Measurements from ENCODE around the gene CUX1.

Gene CUX1

DNA sequence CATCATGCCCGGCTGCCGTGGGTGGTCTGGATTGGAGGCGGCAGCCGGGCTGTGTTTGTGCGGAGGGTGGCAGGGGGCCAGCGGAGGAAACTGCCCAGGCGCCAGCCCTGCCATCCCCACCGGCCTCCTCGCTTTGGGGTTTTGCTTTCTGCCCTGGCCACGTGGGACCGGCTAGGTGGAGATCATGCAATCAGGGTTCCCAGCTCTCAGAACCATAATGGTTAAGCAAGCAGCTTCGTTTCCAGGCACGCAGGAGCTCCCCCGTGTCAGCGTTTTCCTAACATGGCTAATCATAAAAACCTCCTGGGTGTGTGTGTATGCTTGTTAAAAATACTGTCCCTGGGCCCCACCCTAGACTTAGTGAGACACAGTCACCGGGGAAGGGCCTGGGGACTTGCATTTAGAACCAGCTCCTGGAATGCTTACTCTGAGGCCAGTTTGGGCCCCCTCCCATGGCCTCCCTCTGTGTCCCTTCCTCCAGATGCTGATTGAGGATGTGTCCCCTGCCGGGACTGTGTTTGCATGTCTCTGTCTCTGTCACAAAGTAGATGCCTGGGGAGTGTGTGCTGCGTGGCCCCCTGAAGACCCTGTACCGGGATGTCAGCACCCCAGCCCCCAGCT, 119.3 kb downstream of the CUX1 start:
- DNase-seq (ENCODE audit: low spot score): peak; percentile 44

- DNase-seq (ENCODE audit: low spot score): no peak
Observed at GRCh38 chr7:101937717-101938514, 120.5 kb downstream of the CUX1 start.

GRCh38 chr7:101939136-101939695, 121.8 kb downstream of the CUX1 start:
- DNase-seq (ENCODE audit: low spot score): no peak

DNA sequence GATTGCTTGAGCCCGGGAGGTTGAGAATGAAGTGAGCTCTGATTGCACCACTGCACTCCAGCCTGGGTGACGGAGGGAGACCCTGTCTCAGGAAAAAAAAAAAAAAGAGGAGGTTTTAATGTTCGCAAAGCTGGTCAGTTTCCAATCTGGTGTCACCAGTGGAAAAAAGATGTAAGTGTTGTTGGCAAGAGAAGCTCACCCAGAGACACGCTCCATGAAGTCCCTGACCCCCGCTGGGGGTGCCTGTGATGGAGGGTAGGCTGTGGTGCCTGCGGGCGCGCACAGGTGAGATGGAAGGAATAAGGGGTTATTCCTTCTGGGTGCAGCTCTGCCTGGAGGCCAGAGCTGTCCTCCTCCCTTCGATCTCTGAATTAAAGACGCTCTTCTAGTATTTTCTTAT, 122.7 kb downstream of the CUX1 start:
- DNase-seq (ENCODE audit: low spot score): no peak

- no peak for DNase-seq (ENCODE audit: low spot score)
Observed at GRCh38 chr7:101940830-101941229, 123.4 kb downstream of the CUX1 start.

DNA sequence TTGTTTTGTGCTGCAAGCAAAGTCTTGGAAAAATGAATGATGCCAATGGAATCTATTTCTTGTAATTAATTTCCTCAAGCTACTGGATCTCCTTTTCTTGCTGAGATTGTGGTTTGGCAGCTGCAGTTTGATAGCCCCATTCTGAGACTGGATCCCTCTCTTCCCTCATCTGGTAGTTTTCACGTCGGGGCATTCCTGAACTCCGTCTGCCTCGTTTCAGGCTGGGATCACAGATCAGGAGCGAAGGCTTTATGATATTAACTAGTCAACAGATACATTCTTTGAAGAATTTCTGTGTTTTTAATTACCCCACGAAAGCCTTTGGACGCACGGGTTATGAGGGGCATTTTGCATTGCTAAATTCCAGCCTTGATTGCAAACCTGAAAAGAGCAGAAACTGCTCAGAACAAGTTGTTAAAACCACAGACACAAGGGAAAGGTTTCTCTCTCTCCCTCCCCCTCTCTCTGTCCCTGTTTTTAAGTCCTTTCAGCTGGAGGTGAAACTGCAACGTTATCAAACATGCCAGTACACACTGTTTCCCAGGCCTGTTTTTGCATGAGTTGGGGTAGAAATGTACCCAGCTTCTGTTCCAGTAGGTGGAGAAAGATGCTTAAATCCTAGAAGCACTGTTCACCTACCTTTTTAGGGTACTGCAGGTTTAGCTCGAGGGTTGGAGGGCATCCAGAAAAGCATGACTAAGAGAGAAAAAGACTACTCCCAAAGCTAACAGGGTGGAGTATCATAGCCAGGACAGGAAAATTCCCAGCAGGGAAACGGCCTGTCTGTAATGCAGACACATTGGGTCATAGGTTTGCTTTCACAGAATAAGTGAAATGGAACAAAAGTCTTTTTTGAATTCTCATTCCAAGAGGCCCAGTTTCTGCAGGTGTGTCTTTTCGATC, 124.3 kb downstream of the CUX1 start:
- DNase-seq (ENCODE audit: low spot score): peak; percentile 70

DNA sequence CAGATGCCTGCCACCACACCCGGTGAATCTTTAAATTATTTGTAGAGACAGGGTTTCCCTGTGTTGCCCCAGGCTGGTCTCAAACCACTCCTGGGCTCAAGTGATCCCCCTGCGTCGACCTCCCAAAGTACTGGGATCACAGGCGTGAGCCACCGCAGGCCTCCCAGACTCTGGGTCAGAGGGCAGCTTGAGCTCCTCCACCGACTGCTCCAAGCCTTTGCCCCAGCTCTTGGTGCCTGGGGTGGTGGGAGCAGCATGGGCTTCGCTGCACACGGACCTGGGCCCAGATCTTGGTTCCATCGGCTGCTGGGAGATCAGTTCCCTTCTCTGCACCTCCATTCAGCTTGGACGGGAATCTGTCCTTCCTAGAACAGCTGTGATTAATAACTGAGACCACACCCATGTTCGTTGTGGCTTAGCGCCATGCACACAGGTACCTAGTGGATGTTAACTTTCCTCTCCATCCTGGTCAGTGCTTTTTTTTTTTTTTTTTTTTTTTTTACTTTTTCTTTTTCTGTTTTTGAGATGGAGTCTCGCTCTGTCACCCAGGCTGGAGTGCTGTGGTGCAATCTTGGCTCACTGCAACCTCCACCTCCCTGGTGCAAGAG, 125.3 kb downstream of the CUX1 start:
- no peak for DNase-seq (ENCODE audit: low spot score)

DNA sequence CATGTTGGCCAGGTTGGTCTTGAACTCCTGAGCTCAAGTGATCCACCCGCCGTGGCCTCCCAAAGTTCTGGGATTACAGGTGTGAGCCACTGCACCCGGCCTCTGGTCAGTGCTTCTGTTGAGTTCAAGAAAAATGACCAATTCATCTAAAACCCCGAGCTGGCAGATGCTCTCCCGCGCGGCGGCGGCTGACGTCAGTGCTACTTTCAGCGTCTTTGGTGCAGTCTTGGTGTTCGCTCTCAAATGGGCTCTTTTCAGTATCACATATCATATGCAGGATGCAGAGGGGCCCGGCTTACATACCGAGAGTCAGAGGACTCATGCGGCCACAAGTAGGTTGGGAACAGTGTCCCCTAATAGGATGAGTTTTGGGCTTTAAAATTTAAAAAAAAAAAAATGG, 125.9 kb downstream of the CUX1 start:
- DNase-seq (ENCODE audit: low spot score): no peak

- no peak for DNase-seq (ENCODE audit: low spot score)
Observed at GRCh38 chr7:101943889-101944600, 126.6 kb downstream of the CUX1 start.

GRCh38 chr7:101944611-101945010, 127.2 kb downstream of the CUX1 start:
- no peak for DNase-seq (ENCODE audit: low spot score)

DNA sequence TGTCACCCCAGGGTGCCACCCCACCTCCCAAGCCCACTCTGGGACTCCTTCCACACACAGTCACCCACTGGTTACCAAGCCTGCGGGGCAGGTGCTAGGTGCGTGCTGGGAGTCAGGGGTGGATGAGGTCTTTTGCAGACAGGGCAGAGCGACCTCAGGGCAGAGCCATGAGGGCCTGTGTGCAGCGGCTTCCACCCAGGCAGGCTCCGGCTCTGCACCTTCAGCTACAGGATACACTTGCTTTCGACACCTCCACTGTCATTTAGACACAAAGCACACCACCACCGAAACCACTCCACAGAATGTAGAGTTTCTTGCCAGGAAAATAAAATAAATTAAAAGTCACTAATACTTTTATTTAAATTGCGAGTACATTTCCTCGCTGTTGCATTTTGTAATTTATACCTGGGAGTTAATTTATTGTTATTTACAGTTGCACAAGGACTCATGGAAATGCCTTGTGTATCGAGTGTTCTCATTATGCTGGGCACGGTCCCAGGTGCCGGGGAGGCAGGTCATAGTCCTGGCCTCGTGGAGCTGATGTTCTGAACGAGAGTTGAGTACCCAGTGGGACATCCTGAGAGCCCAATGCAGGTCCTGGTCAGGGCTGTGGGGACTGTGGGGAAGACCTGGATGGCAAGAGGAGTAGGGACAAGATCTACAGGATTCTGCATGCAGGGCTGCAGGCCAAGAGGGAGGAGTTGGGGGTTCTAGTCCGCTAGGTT, 127.8 kb downstream of the CUX1 start:
- no peak for DNase-seq (ENCODE audit: low spot score)

- no peak for DNase-seq (ENCODE audit: low spot score)
Observed at GRCh38 chr7:101947899-101948298, 130.5 kb downstream of the CUX1 start.

DNA sequence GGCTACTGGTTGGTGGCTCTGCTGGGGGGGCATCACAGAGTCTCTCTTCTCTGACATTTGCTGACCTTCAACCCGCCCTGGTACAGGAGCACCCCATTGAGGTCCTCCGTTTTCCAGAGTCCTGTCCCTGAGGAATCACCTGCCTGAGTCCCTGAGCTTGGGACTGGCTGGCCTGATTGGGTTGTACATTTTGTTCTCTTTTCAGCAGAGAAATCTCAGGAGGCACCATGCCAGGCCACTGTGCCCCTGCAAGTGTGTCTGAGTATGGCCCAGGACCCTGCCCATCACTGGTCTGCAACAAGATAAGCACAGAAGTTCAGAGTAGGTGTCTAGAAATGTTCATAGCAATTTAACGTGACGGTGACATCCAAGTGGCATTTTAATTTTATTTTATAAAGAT, 131.2 kb downstream of the CUX1 start:
- DNase-seq (ENCODE audit: low spot score): no peak

- DNase-seq (ENCODE audit: low spot score): peak; percentile 50
Observed at GRCh38 chr7:101950450-101951119, 133.2 kb downstream of the CUX1 start.

DNA sequence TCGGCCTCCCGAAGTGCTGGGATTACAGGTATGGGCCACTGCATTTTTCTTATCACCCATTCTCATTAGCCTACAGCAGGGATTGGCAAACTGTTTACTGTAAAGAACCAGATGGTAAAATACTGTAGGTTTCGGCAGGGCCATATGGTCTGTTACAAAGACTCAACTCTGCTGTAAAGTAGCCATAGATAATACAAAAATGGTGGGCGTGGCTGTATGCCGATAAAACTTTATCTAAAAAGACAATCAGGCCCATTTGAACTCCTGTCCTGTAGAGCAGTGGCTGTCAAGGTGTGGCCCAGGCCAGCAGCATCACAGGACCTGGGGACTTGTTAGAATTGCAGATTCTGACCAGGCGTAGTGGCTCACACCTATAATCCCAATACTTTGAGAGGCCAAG, 134.3 kb downstream of the CUX1 start:
- no peak for DNase-seq (ENCODE audit: low spot score)

GRCh38 chr7:101952355-101953247, 135.2 kb downstream of the CUX1 start:
- DNase-seq (ENCODE audit: low spot score): peak; percentile 87

- DNase-seq (ENCODE audit: low spot score): peak; percentile 32
Observed at GRCh38 chr7:101953248-101953819, 135.9 kb downstream of the CUX1 start.

DNA sequence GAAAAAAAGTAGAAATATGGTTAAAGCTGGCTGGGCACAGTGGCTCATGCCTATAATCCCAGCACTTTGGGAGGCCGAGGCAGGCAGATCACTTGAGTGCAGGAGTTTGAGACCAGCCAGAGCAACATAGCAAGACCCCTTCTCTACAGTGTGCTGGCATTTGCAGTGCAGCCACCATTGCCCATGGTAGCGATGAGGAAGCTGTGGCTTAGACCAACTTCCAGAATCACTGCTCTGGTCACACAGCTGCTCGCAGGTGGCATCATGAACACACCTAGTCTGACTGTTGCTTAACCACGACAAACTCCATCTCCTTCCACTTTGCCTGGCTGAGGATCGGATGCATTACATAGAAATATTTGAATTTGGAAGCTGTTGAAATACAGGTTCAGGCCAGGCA, 137.1 kb downstream of the CUX1 start:
- no peak for DNase-seq (ENCODE audit: low spot score)

GRCh38 chr7:101956130-101956529, 138.7 kb downstream of the CUX1 start:
- DNase-seq (ENCODE audit: low spot score): no peak
